ENCODE data around the gene DHDH. TPM values are rescaled to one million over a fixed set of nuclear protein-coding genes. Genes with fewer than 3 reads are reported as not detected.
A peak's percentile ranks its signal among the peaks of the same experiment; 100 is the strongest.

Gene DHDH
- total and polyA plus RNA-seq, 2 of the 13 experiments (the other 11 are each of a cell fraction or from before 2014, with no cell fraction given) = 0.13 to 0.91 TPM

- TF ChIP-seq ZBTB8A (CRISPR knock-in tag; IDR thresholded peaks at IDR 0.05; ENCODE audit: borderline replicate concordance, low read depth) = no peak
- no peak for TF ChIP-seq ZNF7 (CRISPR knock-in tag; IDR thresholded peaks at IDR 0.05)
- TF ChIP-seq ZNF704 (CRISPR knock-in tag; IDR thresholded peaks at IDR 0.05; ENCODE audit: borderline replicate concordance) = no peak
- peak; percentile 73; the same call in 1 of the 2 replicates for TF ChIP-seq NKX3-1 (CRISPR knock-in tag; IDR thresholded peaks at IDR 0.05)
- no peak for TF ChIP-seq MYNN (CRISPR knock-in tag; IDR thresholded peaks at IDR 0.05; ENCODE audit: low read depth)
- peak; percentile 66; the same call in 1 of the 2 replicates for TF ChIP-seq ZNF567 (CRISPR knock-in tag; IDR thresholded peaks at IDR 0.05; ENCODE audit: borderline replicate concordance)
- TF ChIP-seq BATF2 (CRISPR knock-in tag; IDR thresholded peaks at IDR 0.05) = peak; percentile 21; the same call in 1 of the 2 replicates
- TF ChIP-seq PRDM10 (CRISPR knock-in tag; IDR thresholded peaks at IDR 0.05; ENCODE audit: low read depth) = 0 out of 2 replicates have a peak, but pooled peaks have one; percentile 16
- peak; percentile 60 for TF ChIP-seq GFI1 (CRISPR knock-in tag; IDR thresholded peaks at IDR 0.05; ENCODE audit: borderline replicate concordance)
- no peak for TF ChIP-seq PHB2 (IDR thresholded peaks at IDR 0.05; ENCODE audit: partially characterized antibody)
- TF ChIP-seq AHDC1 (CRISPR knock-in tag; IDR thresholded peaks at IDR 0.05; ENCODE audit: borderline replicate concordance) = 0 out of 2 replicates have a peak, but pooled peaks have one; percentile 31
- TF ChIP-seq MEF2D (CRISPR knock-in tag; IDR thresholded peaks at IDR 0.05) = no peak
- TF ChIP-seq TRIM24 (CRISPR knock-in tag; IDR thresholded peaks at IDR 0.05) = no peak
- no peak; the same call in 1 of the 2 replicates for TF ChIP-seq ZNF747 (CRISPR knock-in tag; IDR thresholded peaks at IDR 0.05; ENCODE audit: borderline replicate concordance)
- TF ChIP-seq MAF1 (CRISPR knock-in tag; IDR thresholded peaks at IDR 0.05; ENCODE audit: borderline replicate concordance) = no peak
- TF ChIP-seq CBX1 (IDR thresholded peaks at IDR 0.05; ENCODE audit: low read depth) = no peak
- no peak; the same call in 1 of the 2 replicates for TF ChIP-seq SMAD3 (CRISPR knock-in tag; IDR thresholded peaks at IDR 0.05)
- TF ChIP-seq SAP130 (CRISPR knock-in tag; IDR thresholded peaks at IDR 0.05; ENCODE audit: low read depth) = peak; percentile 56
These were observed 34.1 kb downstream of the DHDH start (continued) for GRCh38 chr19:48967346-48968178.
